WTC11 (cell line): ENCODE data around the gene STK33. TPM values are rescaled to one million over a fixed set of nuclear protein-coding genes. Genes with fewer than 3 reads are reported as not detected.

ENCODE experiments used
- ATAC-seq: fragments of 200-7000 bp; cut with Tn5 transposase; 2 replicates; pipeline ENCODE4 v1.10.0; 2021; ENCODE audit warnings: mild to moderate bottlenecking, moderate library complexity
- CTCF ChIA-PET: fragments of 300-600 bp; sonication (Branson Sonifier 250); formaldehyde crosslinking; loops from one replicate; lab custom pipeline; 2021; ENCODE audit warnings: antibody characterized with exemption; lab: Charles Lee
- POLR2A ChIA-PET: fragments of 350-600 bp; sonication (Branson Sonifier 250); formaldehyde crosslinking; loops from one replicate; lab custom pipeline; 2021; ENCODE audit warnings: antibody characterized with exemption; lab: Charles Lee
- DNase-seq: peaks from one replicate; pipeline ENCODE4 v3.0.0; 2021; ENCODE audit warnings: low spot score
- H3K27ac Mint-ChIP-seq: 2 replicates; pipeline ENCODE4 v1.8.0; 2021; ENCODE audit warnings: mixed read lengths
- H3K27me3 Mint-ChIP-seq: 2 replicates; pipeline ENCODE4 v1.8.0; 2021; ENCODE audit warnings: low read depth, mild to moderate bottlenecking, moderate library complexity, mixed read lengths
- H3K36me3 Mint-ChIP-seq: 2 replicates; pipeline ENCODE4 v1.8.0; 2021; ENCODE audit warnings: mixed read lengths
- H3K4me1 Mint-ChIP-seq: 2 replicates; pipeline ENCODE4 v1.8.0; 2022; ENCODE audit warnings: mixed read lengths
- H3K4me3 Mint-ChIP-seq: 2 replicates; pipeline ENCODE4 v1.8.0; 2021; ENCODE audit warnings: mild to moderate bottlenecking, moderate library complexity, mixed read lengths
- H3K9me3 Mint-ChIP-seq: 2 replicates; pipeline ENCODE4 v1.8.0; 2021; ENCODE audit warnings: mixed read lengths
- CBFB ChIP-seq: sonication (generic); formaldehyde crosslinking; IDR thresholded peaks from 2 replicates; pipeline ENCODE4 v1.8.1; 2022; ENCODE audit warnings: mild to moderate bottlenecking, low read depth, missing genetic modification reagents
- CREB1 ChIP-seq: sonication (generic); formaldehyde crosslinking; IDR thresholded peaks from 2 replicates; pipeline ENCODE4 v1.8.0; 2023; ENCODE audit warnings: mild to moderate bottlenecking, missing genetic modification reagents
- CREM ChIP-seq: sonication (generic); formaldehyde crosslinking; IDR thresholded peaks from 2 replicates; pipeline ENCODE4 v1.8.1; 2022; ENCODE audit warnings: mild to moderate bottlenecking, missing genetic modification reagents, moderate library complexity
- FOXJ3 ChIP-seq: sonication (generic); formaldehyde crosslinking; IDR thresholded peaks from 2 replicates; pipeline ENCODE4 v1.9.0; 2021; ENCODE audit warnings: missing genetic modification reagents, mild to moderate bottlenecking, borderline replicate concordance
- FOXK1 ChIP-seq: sonication (generic); formaldehyde crosslinking; IDR thresholded peaks from 2 replicates; pipeline ENCODE4 v1.8.0; 2022; ENCODE audit warnings: mild to moderate bottlenecking, moderate library complexity, missing genetic modification reagents
- GABPB1 ChIP-seq: sonication (generic); formaldehyde crosslinking; IDR thresholded peaks from 2 replicates; pipeline ENCODE4 v1.8.1; 2023; ENCODE audit warnings: mild to moderate bottlenecking, missing genetic modification reagents
- IRF2 ChIP-seq: sonication (generic); formaldehyde crosslinking; IDR thresholded peaks from 2 replicates; pipeline ENCODE4 v1.8.0; 2022; ENCODE audit warnings: low read depth, missing genetic modification reagents, borderline replicate concordance
- MXD4 ChIP-seq: fragments of 250-450 bp; sonication (Bioruptor Pico); IDR thresholded peaks from 2 replicates; pipeline ENCODE4 v1.8.0; 2021; ENCODE audit warnings: mild to moderate bottlenecking, moderate library complexity, borderline replicate concordance
- MYBL2 ChIP-seq: sonication (generic); formaldehyde crosslinking; IDR thresholded peaks from 2 replicates; pipeline ENCODE4 v1.8.1; 2023; ENCODE audit warnings: mild to moderate bottlenecking, moderate library complexity, missing genetic modification reagents
- NR1H2 ChIP-seq: sonication (generic); formaldehyde crosslinking; IDR thresholded peaks from 2 replicates; pipeline ENCODE4 v1.9.0; 2021; ENCODE audit warnings: mild to moderate bottlenecking, moderate library complexity, missing genetic modification reagents
- RELA ChIP-seq: sonication (generic); formaldehyde crosslinking; IDR thresholded peaks from 2 replicates; pipeline ENCODE4 v1.8.1; 2022; ENCODE audit warnings: missing genetic modification reagents, mild to moderate bottlenecking, borderline replicate concordance
- RORB ChIP-seq: fragments of 250-450 bp; sonication (Bioruptor Pico); IDR thresholded peaks from 2 replicates; pipeline ENCODE4 v1.9.0; 2021; ENCODE audit warnings: mild to moderate bottlenecking
- SMAD4 ChIP-seq: sonication (generic); formaldehyde crosslinking; IDR thresholded peaks from 2 replicates; pipeline ENCODE4 v1.8.0; 2022; ENCODE audit warnings: mild to moderate bottlenecking, missing genetic modification reagents
- TCF7 ChIP-seq: sonication (generic); formaldehyde crosslinking; IDR thresholded peaks from 2 replicates; pipeline ENCODE4 v1.8.0; 2022; ENCODE audit warnings: mild to moderate bottlenecking, low read depth, missing genetic modification reagents, moderate library complexity
- TEAD4 ChIP-seq: sonication (generic); formaldehyde crosslinking; IDR thresholded peaks from 2 replicates; pipeline ENCODE4 v1.8.0; 2022; ENCODE audit warnings: mild to moderate bottlenecking, missing genetic modification reagents
- TP53 ChIP-seq: sonication (generic); formaldehyde crosslinking; IDR thresholded peaks from 2 replicates; pipeline ENCODE4 v1.8.1; 2023; ENCODE audit warnings: mild to moderate bottlenecking, missing genetic modification reagents
- USF1 ChIP-seq: sonication (generic); formaldehyde crosslinking; IDR thresholded peaks from 2 replicates; pipeline ENCODE4 v1.8.0; 2022; ENCODE audit warnings: mild to moderate bottlenecking, missing genetic modification reagents
- ZNF219 ChIP-seq: sonication (generic); formaldehyde crosslinking; IDR thresholded peaks from 2 replicates; pipeline ENCODE4 v1.8.0; 2023; ENCODE audit warnings: missing genetic modification reagents, mild to moderate bottlenecking, borderline replicate concordance
- ZNF532 ChIP-seq: fragments of 250-450 bp; sonication (Bioruptor Pico); IDR thresholded peaks from 2 replicates; pipeline ENCODE4 v1.9.0; 2021; ENCODE audit warnings: mild to moderate bottlenecking, borderline replicate concordance
- total RNA-seq: library from RNA; stranded (reverse); gene quantifications from 3 replicates; pipeline ENCODE4 v1.2.3, GENCODE V29; 2021
- TF ChIP-seq, protein P1 (sequence below): sonication (generic); formaldehyde crosslinking; IDR thresholded peaks from 2 replicates; pipeline ENCODE4 v1.8.1; 2023; ENCODE audit warnings: mild to moderate bottlenecking, missing genetic modification reagents, borderline replicate concordance
- TF ChIP-seq, protein P2 (sequence below): sonication (generic); formaldehyde crosslinking; IDR thresholded peaks from 2 replicates; pipeline ENCODE4 v1.8.0; 2022; ENCODE audit warnings: mild to moderate bottlenecking, missing genetic modification reagents
- TF ChIP-seq, protein P3 (sequence below): sonication (generic); formaldehyde crosslinking; IDR thresholded peaks from 2 replicates; pipeline ENCODE4 v1.8.1; 2023; ENCODE audit warnings: mild to moderate bottlenecking, missing genetic modification reagents, moderate library complexity
- TF ChIP-seq, protein P4 (sequence below): sonication (generic); formaldehyde crosslinking; conservative IDR thresholded peaks from 2 replicates; pipeline ENCODE4 v1.8.1; 2022; ENCODE audit warnings: mild to moderate bottlenecking, missing genetic modification reagents

Gene STK33
- total RNA-seq, 1 experiment from 2014 or later, result 13.3 TPM

DNA sequence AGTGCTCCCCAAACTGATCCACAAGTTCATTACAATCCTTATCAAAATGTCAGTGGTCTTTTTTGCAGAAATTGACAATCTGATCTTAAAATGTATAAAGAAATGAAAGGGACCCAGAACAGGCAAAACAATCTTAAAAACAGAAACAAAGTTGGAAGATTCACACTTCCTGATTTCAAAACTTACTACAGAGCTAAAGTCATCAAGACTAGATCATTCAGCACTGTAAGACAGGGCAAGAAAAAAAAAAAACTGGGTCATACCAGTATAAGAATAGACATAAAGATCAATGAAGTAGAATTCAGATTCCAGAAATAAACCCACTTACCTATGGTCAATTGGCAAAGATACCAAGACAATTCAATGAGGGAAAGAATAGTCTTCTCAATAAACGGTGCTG is 4.5 kb upstream of the STK33 start (continued):
- TF ChIP-seq, protein P1, sequence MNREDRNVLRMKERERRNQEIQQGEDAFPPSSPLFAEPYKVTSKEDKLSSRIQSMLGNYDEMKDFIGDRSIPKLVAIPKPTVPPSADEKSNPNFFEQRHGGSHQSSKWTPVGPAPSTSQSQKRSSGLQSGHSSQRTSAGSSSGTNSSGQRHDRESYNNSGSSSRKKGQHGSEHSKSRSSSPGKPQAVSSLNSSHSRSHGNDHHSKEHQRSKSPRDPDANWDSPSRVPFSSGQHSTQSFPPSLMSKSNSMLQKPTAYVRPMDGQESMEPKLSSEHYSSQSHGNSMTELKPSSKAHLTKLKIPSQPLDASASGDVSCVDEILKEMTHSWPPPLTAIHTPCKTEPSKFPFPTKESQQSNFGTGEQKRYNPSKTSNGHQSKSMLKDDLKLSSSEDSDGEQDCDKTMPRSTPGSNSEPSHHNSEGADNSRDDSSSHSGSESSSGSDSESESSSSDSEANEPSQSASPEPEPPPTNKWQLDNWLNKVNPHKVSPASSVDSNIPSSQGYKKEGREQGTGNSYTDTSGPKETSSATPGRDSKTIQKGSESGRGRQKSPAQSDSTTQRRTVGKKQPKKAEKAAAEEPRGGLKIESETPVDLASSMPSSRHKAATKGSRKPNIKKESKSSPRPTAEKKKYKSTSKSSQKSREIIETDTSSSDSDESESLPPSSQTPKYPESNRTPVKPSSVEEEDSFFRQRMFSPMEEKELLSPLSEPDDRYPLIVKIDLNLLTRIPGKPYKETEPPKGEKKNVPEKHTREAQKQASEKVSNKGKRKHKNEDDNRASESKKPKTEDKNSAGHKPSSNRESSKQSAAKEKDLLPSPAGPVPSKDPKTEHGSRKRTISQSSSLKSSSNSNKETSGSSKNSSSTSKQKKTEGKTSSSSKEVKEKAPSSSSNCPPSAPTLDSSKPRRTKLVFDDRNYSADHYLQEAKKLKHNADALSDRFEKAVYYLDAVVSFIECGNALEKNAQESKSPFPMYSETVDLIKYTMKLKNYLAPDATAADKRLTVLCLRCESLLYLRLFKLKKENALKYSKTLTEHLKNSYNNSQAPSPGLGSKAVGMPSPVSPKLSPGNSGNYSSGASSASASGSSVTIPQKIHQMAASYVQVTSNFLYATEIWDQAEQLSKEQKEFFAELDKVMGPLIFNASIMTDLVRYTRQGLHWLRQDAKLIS, result no peak
- no peak for TF ChIP-seq TEAD4
- no peak for TF ChIP-seq TP53 (CRISPR knock-in tag)
- TF ChIP-seq ZNF532 (CRISPR knock-in tag), result no peak
- TF ChIP-seq RELA (CRISPR knock-in tag), result no peak
- TF ChIP-seq USF1 (CRISPR knock-in tag), result no peak
- TF ChIP-seq, protein P2, sequence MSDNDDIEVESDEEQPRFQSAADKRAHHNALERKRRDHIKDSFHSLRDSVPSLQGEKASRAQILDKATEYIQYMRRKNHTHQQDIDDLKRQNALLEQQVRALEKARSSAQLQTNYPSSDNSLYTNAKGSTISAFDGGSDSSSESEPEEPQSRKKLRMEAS (CRISPR knock-in tag), result no peak
- TF ChIP-seq, protein P3, sequence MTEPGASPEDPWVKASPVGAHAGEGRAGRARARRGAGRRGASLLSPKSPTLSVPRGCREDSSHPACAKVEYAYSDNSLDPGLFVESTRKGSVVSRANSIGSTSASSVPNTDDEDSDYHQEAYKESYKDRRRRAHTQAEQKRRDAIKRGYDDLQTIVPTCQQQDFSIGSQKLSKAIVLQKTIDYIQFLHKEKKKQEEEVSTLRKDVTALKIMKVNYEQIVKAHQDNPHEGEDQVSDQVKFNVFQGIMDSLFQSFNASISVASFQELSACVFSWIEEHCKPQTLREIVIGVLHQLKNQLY (CRISPR knock-in tag), result no peak

DNA sequence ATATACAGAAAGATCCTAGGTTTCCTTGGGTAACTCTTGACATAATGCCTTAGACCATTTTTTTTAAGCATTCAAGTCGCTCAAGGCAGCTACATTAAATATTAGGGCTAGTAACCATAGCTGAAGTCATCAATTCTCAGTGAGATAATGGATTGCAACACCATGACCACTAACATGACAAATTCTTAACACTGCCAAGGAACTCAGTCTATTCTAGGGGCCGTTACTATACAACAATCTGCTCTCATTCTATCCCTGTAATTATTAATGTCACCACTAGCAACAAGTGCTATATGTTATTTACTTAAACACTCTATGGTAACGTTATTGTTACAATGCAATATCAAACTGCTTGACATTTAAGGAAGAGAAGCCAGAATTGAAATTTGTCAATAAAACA is 3.2 kb upstream of the STK33 start:
- no peak for ATAC-seq
- H3K27ac Mint-ChIP-seq, result no peak overlapping the region
- H3K27me3 Mint-ChIP-seq, result no peaks in the 10 kb centered on the region; the same call in 1 of the 2 replicates
- H3K9me3 Mint-ChIP-seq, result no peaks in the 10 kb centered on the region
- no peak for DNase-seq
- H3K4me3 Mint-ChIP-seq, result no peak overlapping the region
- POLR2A ChIA-PET, result no interaction called here
- H3K4me1 Mint-ChIP-seq, result peaks cover 21% of the 10 kb centered on the region
- CTCF ChIA-PET, result no interaction called here
- no peaks in the 10 kb centered on the region for H3K36me3 Mint-ChIP-seq
- no peak for TF ChIP-seq CREB1 (CRISPR knock-in tag)
- TF ChIP-seq TCF7 (CRISPR knock-in tag), result no peak
- no peak for TF ChIP-seq ZNF219 (CRISPR knock-in tag)
- TF ChIP-seq CBFB (CRISPR knock-in tag), result no peak
- no peak for TF ChIP-seq SMAD4 (CRISPR knock-in tag)
- TF ChIP-seq, protein P1, result no peak
- TF ChIP-seq IRF2 (CRISPR knock-in tag), result no peak
- TF ChIP-seq GABPB1 (CRISPR knock-in tag), result no peak
- no peak for TF ChIP-seq FOXK1 (CRISPR knock-in tag)
- TF ChIP-seq CREM (CRISPR knock-in tag), result no peak
- TF ChIP-seq MXD4 (CRISPR knock-in tag), result no peak
- no peak for TF ChIP-seq FOXJ3 (CRISPR knock-in tag)
- no peak for TF ChIP-seq NR1H2 (CRISPR knock-in tag)
- TF ChIP-seq, protein P4, sequence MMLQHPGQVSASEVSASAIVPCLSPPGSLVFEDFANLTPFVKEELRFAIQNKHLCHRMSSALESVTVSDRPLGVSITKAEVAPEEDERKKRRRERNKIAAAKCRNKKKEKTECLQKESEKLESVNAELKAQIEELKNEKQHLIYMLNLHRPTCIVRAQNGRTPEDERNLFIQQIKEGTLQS (CRISPR knock-in tag), result no peak
- no peak for TF ChIP-seq MYBL2 (CRISPR knock-in tag)
- no peak for TF ChIP-seq RORB (CRISPR knock-in tag)
